ENCODE data around the gene CFAP46.
"Not testable (repeated sequence)": the region's sequence is repeated elsewhere in the genome, so short reads cannot be mapped to it uniquely, and the experiment has no call there.

CFAP46 gene

GRCh38 chr10:132840698-132841614 is 101.4 kb downstream of the CFAP46 start:
- DNase-seq: no peak

DNA sequence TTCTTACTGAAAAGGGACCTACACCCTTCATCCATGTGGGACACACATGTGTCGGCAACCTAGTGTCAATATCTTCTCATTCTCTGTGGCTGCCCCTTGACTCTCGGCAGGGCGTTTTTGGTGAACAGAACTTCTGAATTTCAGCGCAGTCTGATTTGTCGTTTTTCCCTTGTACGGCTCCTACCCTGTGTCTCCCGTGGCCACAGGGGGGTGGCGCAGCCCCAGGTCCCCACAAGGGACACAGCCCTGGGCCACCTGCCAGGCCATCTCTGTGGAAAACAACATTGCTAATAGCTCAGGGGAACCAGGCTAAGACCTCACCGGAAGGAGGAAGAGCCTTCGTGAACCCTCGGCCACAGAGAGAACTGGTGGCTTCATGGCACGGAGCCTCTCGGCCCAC is 103.3 kb downstream of the CFAP46 start:
- DNase-seq: no peak

DNA sequence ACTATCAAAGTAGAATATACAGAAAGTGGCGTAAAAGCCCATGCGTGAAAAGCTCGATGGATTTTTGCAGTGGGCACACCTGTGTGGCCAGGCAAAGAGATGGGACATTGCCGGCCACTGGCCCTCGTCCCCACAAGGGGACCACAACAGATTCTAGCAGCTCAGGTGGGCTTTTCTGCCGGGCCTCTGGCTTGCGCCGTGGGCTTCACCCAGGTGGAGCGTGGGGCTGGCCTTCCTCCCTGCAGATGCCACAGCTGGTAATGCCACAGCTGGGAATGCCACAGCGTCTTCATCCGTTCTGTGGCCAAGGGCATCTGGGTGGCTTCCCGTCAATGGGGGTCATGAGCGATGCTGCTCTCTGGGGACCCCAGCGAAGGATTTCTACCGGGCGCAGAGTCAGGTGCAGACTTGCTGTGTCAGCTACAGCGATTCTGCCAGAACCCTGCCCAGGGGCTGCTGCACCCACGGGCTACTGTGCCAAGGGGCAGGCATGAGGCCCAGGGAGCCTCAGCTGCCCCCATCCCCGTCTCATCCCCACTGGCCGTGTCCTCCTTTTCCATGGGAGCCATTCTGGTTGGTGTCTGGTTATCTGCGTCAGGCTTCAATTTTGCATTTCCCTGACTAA is 103.9 kb downstream of the CFAP46 start:
- no peak for DNase-seq

GRCh38 chr10:132837905-132838304 is 104.5 kb downstream of the CFAP46 start:
- no peak for DNase-seq

DNA sequence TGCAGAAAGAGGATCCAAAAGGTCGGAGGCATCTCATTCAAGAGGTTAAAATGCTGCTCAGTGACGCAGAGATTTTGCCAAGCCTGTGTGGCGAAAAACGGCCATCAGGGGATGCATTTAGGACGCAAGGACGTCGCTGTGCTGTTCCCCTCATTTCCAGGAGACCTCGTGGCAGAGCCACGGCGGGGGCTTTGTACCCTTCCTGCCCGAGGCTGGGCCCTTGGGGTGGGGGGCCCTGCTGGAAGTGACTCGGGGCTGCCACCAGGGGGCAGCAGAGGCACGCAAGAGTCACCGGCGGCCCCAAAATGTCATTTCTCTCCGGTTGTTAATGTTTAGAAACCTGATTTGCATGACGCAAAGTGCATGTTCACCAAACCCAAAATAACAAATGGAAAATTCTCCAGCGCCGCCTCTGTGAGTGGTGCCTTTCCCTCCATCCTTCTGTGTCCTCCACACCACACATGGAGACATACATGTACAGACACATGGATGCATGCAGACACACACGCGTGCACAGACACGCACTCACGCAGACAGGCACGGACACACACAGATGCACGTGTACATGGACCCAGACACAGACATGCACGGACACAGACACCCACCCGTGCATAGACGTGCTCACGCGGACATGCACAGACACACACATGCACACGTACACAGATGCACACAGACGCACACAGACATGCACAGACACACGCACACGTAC is 105.4 kb downstream of the CFAP46 start:
- DNase-seq: peak; percentile 31 to 36

DNA sequence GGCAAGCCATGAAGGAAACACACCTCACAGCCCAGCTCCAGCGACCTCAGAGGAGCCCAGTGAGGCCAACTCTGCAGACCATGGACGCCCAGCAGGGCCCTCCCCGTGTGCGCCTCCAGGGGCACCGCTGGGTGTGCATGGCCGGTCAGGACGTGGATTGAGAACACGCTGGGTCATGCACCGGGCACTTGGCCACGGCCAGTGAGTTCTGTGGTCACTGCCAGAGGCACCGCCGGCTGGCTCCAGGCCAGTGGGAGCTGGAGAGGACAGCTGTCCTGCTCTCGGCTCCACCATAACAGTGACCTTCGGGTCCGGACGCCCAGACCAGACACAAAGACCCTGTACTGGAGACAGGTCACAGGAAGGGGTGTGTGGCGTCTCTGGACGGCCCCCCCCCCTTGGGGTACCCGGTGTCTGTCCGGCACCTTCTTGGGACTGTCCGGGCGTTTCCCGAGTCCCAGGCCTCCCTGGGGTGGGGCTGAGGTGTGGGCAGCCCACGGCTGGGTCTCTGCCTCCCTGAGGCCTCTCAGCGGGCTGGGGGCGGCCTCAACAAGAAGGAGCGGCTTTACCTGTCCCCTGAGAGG is 106.0 kb downstream of the CFAP46 start:
- no peak for DNase-seq

DNA sequence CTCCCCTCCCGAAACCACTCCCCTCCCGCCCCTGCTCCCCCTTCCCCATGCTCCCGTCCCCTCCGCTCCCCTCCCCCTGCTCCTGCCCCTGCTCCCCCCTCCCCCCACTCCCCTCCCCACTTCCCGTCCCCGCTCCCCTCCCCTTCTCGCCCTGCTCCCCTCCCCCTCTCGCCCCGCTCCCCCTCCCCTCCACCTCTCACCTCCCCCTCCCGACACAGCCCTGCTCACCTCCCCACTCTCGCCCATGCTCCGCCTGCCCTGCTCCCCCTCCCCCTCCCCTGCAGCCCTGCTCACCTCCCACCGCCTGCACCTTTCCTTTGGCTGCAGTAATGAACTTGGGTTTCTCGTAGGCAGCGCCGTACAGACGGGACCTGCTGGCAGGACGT is 106.5 kb downstream of the CFAP46 start:
- no peak for DNase-seq

- DNase-seq: no peak
Observed at GRCh38 chr10:132834891-132835847, 107.2 kb downstream of the CFAP46 start.

DNA sequence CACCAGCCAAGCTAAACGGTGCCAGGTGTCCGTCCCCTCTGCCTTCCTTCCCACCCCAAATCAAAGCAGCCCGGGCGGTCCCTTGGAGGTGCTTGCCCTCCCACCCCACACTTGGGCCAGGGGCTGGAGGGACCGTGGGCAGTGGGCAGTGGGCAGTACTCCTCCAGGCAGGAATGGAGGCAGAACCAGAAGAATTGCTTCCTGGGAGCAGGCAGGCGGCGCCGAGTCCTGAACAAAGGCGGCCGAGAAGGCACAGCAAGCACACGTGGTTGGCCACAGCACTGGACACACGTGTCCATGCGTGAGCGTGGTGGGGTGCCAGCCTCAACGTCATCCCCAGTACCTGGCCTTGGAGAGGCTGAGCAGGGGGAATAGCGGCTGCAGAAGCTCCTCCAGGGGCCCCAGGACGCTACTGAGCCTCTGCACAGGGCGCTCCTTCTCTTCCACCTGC is 108.0 kb downstream of the CFAP46 start:
- no peak for DNase-seq

DNA sequence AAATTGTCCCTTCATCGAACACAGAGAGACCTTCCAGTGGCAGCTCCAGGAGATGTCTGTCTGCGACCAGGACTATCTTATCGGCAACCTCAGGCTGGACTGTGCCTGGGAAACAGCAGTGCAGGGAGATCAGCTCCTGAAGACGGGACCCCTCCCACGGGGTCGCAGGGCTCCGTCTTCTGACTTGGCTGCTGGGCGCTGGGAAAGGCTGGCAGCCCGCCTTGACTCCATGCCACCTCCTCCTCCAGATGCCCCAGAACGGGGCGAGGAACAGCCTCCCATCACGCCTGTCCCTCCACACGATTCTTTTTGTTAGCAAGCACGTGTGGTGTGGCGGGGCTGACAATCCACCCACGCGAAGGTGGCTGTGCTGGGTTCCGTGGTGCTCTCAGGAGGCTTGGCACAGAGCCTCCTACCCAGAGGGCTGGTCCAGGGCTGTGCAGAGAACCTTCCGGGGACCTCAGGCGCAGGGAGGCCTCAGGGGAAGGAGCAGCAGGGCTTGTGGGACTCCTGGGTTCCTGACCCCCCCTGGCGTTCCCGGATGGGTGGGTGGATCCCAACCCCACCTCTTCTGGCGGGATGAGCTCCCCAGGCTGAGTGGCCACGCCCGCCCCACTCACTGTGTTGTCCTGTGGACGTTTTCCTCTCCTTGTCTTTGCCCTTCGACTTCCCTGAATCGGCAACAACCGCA is 108.8 kb downstream of the CFAP46 start:
- no peak for DNase-seq

GRCh38 chr10:132832186-132832969 is 110.0 kb downstream of the CFAP46 start:
- no peak for DNase-seq

DNA sequence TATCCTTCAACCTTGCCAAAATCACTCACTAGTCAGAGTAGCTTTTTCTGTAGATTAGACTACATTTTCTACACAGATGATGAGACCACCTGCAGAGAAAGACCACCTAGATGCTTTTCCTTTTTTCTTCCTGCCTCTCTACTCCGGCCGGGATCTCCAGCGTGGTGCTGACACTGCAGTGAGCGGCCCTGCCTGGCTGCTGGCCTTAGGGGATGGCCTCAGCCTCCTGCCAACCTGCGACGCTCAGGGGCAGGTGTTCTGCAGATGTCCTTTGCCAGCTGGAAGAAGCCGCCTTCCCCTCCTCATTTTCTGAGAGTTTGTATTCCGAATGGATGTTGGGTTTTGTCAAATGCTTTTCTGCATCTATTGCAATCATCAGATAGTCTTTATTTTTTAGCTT is 113.0 kb downstream of the CFAP46 start:
- DNase-seq: no peak

GRCh38 chr10:132828681-132829080 is 113.7 kb downstream of the CFAP46 start:
- no peak for DNase-seq

DNA sequence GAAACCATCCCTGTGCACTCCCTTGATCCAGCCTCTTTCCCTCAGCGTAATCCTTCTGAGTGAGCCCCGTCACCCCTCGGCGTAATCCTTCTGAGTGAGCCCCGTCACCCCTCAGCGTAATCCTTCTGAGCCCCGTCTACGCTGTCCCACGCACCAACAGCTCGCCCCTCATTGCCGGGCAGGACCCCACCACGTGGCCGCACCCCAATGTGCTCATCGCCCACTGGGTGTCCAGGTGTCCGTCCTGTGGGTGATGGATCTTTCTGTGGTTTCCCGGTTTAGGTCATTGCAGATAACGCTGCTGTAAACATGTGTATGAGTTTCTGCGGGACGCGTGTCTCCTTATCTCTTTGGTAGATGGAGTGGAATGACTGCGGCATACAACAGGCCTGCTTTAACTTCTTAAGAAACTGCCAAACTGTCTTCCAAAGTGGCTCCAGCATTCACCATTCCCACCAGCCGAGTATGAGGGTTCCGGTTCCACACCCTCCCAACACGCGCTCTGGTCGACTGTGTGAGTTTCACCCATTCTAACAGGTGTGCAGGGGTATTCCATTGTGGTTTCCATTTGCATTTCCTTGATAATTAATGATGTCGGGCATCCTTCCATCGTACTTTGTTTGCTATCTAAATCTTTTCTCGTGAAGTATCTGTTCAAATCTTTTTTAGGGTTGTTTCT is 114.4 kb downstream of the CFAP46 start:
- DNase-seq: no peak

DNA sequence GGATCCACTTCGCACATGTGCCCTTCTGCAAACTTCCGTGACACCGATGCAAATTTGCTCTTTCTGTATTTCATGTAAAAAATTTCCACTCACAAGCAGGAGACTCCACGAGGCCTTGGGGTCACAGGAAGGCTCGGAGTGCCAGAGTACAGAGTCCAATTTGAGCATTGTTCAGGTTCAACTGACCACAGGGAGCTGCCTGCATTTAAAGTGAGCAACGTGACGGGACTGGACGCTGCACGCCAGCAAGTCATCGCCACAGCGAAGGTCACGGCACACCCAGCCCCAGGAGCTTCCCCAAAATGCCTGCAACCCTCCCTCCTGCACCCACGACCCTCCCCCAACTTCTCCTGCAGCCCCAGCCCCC is 115.0 kb downstream of the CFAP46 start:
- DNase-seq: no peak

GRCh38 chr10:132826524-132827422 is 115.6 kb downstream of the CFAP46 start:
- no peak for DNase-seq

DNA sequence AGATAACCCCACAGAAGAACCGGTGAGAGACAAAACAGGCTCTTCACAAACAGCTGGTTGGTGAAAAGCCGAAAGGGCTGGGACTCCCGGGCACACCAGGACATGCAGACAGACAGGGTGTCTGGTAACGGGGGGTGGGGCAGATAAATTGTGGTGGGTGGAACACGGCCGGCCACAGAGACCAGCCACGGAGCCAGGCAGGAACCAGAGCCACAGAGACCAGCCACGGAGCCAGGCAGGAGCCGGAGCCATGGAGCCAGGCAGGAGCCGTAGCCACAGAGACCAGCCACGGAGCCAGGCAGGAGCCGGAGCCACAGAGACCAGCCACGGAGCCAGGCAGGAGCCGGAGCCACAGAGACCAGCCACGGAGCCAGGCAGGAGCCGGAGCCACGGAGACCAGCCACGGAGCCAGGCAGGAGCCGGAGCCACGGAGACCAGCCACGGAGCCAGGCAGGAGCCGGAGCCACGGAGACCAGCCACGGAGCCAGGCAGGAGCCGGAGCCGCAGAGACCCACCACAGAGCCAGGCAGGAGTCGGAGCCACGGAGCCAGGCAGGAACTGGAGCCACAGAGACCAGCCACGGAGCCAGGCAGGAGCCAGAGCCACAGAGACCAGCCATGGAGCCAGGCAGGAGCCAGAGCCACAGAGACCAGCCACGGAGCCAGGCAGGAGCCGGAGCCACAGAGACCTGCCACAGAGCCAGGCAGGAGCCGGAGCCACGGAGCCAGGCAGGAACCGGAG is 116.4 kb downstream of the CFAP46 start:
- DNase-seq: not testable (repeated sequence)

DNA sequence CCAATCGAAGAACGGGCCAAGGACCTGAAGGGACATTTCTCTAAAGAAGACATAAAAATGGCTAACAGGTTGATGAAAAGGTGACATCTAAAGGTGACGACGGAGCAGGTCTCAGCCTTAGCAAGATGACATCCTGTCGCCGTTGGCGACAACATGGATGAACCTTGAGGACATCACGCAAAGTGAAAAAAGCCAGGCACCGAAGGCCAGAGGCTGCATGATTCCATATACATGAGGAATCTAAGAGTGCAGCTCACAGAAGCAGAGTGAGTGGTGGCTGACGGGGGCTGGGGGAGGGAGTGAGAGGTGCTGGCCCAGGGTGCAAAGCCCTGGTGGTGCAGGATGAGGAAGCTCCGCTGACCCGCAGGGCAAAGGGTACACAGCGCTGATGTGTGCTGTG is 122.3 kb downstream of the CFAP46 start:
- DNase-seq: no peak

Data from activated CD4-positive, alpha-beta T cell treated with anti-CD3 and anti-CD28 coated beads for 4 hours (primary cell).